VCaP (cell line): Measurements from ENCODE around the gene CHL1.
A peak's percentile ranks its signal among the peaks of the same experiment; 100 is the strongest.
"Not testable (repeated sequence)": the region's sequence is repeated elsewhere in the genome, so short reads cannot be mapped to it uniquely, and the experiment has no call there.

ENCODE experiments used
- H3K27ac ChIP-seq: fragments of 450-650 bp; 2 replicates; pipeline ENCODE4 v1.5.1; 2017
- TF ChIP-seq, protein P1 (sequence below): fragments of 450-650 bp; conservative IDR thresholded peaks from 2 replicates; pipeline ENCODE4 v1.5.1; 2017; ENCODE audit warnings: mild to moderate bottlenecking, moderate library complexity

CHL1 gene

DNA sequence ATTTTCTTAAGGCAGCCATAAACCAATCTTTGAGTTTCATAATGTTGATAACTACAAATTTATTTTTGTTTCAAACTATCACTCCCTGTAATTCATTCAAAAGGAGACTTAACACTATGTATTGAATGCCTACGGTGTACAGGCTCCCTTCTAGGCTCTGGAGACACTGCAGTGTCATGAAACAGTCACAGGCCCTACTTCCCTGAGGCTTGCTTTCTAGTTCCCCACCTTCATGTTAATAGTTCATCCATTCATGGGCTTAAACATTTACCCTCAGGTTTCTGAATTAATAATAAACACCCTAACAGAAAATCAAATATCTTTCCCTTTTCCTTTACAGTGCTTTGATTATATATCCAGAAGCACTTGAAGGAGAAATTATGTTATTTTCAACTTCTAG, 168.7 kb downstream of the CHL1 start:
- TF ChIP-seq, protein P1, sequence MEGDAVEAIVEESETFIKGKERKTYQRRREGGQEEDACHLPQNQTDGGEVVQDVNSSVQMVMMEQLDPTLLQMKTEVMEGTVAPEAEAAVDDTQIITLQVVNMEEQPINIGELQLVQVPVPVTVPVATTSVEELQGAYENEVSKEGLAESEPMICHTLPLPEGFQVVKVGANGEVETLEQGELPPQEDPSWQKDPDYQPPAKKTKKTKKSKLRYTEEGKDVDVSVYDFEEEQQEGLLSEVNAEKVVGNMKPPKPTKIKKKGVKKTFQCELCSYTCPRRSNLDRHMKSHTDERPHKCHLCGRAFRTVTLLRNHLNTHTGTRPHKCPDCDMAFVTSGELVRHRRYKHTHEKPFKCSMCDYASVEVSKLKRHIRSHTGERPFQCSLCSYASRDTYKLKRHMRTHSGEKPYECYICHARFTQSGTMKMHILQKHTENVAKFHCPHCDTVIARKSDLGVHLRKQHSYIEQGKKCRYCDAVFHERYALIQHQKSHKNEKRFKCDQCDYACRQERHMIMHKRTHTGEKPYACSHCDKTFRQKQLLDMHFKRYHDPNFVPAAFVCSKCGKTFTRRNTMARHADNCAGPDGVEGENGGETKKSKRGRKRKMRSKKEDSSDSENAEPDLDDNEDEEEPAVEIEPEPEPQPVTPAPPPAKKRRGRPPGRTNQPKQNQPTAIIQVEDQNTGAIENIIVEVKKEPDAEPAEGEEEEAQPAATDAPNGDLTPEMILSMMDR: no peak
- no peak overlapping the region for H3K27ac ChIP-seq

DNA sequence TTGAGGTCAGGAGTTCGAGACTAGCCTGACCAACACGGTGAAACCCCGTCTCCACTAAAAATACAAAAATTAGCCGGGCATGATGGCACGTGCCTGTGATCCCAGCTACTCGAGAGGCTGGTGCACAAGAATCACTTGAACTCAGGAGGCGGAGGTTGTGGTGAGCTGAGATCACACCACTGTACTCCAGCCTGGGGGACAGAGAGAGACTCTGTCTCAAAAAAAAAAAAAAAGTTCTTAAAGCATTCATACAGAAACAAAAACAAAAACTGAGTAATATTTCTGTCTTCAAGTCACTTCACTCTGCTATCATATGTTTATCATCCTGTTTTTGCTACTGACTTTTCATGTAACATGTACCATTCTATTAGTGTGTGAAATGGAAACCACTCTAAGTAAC, 169.7 kb downstream of the CHL1 start:
- H3K27ac ChIP-seq: not testable (repeated sequence)

DNA sequence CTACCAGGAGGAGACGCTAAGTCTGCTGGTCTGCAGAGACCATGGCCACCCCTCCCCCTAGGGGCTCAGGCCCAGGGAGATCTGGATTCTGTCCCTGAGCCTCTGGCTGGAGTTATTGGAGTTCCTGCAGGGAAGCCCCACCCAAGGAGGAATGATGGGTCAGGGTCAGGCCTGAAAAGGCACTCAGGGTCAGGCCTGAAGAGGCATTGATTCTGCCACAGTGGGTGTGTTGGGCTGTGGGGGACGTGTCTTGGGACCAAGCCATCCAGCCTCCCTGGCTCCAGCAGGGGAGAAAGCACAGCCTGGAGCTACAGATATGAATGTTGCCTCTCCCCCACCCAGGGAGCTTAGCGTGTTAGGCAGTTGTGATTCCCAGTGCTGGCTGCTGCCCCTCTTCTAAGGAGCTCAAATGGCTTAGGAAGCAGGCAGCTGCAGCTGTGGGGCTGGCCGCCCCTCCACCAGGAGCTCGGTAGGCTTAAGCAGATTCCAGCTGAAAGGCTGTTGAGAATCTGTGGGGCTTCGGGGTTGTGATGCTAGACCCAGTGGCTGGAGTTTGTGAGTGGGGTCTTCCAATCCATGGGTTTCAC, 176.7 kb downstream of the CHL1 start:
- TF ChIP-seq, protein P1: no peak
- no peak overlapping the region for H3K27ac ChIP-seq

DNA sequence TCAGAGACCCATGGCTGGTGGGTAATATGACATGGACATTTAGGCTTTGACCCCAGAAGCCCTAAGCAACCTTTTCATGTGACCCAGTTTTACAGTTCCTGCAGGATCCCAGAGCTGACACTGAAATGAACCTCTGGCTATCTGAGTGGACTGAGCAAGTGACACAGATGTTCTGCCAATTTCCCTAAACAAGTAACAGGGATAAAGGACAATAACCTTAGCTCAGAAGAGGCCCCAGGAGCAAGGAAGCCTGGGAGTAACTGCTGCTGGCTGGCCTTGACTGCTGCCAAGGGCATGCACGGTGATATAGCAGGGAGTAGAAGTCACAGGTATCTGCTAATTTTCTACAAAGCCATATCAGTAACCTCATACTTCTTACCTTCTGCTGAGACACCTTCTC, 177.9 kb downstream of the CHL1 start:
- TF ChIP-seq, protein P1: no peak
- no peak overlapping the region for H3K27ac ChIP-seq

DNA sequence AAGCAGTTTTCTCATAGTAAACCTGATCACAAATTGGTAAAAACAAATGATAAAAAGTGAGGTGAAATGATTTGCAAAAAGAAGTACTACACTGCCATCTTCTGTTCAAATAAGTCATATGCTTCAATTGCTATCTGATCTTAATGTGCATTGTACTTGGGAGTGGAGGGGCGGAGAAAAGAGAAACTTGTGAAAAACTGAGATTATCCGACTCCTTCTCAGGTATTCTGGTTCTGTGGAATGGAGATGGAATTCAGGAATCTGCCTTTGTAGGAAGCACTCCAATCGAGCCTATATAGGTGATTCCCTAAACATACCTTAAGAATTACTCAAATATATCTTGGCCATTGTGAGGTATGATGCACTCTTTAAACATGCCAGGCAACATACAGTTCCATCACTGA, 180.6 kb downstream of the CHL1 start:
- TF ChIP-seq, protein P1: peak; percentile 74
- no peak overlapping the region for H3K27ac ChIP-seq

DNA sequence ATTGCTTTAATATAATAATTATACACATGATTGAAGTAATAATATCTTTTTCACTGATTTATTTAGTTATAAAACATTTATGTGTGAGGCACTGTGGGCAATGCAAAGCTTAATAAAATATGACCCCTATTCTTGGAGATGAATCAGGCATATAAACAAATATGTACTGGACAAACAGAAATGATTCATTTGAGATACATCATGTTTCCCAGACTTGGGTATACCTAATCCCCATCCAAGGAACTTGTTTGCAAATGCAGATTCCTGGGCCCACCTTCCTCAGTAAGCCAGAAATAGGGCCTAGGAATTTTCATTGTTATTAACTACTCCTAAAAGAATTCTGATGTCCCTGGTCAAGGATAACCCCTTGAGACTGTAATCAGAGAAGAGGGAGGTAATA, 184.2 kb downstream of the CHL1 start:
- TF ChIP-seq, protein P1: no peak
- no peak overlapping the region for H3K27ac ChIP-seq

DNA sequence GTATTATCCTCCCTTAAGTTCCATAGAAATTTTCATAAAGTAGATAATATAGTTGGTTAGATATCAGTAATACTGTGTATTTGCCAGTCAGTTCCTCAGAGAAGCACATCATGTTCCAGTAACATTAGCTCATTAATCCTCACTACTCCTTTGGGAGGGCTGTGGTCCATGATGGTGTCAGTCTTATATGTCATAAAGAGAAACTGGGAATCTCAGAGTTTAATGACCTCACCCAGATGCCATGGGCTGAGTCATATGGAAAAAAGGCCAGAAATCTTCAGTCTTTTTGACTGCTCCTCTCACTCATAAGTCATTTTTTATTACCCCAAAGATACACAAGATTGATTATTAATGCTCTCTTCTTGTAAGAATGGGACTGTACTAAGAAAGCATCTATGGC, 188.6 kb downstream of the CHL1 start:
- H3K27ac ChIP-seq: no peak overlapping the region
- TF ChIP-seq, protein P1: no peak

DNA sequence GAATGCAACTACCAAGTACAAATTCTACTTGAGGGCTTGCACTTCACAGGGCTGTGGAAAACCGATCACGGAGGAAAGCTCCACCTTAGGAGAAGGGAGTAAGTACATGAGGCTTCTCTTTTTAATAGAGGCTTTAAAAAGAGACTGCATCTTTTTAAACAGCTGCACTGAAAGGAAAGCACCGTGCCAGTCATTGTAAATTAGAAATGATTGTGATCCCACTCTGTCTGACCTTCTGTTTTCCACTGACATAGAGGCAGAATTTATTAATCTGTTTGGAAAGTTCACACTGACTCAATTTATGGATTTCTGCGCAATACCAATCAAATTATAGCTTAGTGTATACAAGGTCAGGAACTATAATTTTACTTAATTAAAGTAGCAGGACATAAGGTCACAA, 198.2 kb downstream of the CHL1 start:
- no peak overlapping the region for H3K27ac ChIP-seq

More for the DNA sequence above, 198.2 kb downstream of the CHL1 start:
- TF ChIP-seq, protein P1: no peak
